ENCODE measurements around the gene CAMK4.

GRCh38 chr5:111517853-111518501 is 293.8 kb downstream of the CAMK4 start:
- TF ChIP-seq ZNF707 (tag by site-specific recombination; IDR thresholded peaks at IDR 0.05) (no peak), TCF7L2 (IDR thresholded peaks at IDR 0.05; ENCODE audit: borderline replicate concordance, low read depth, low read length) (no peak), CTCF (tag by site-specific recombination; IDR thresholded peaks at IDR 0.05) (no peak), ZNF530 (tag by site-specific recombination; IDR thresholded peaks at IDR 0.05; ENCODE audit: low read depth) (no peak), ZNF610 (tag by site-specific recombination; IDR thresholded peaks at IDR 0.05; ENCODE audit: borderline replicate concordance) (no peak)

All from HEK293 (cell line).